GM04503 (cell line): ENCODE measurements around the gene TSGA10.
"Not testable (repeated sequence)": the region's sequence is repeated elsewhere in the genome, so short reads cannot be mapped to it uniquely, and the experiment has no call there.

ENCODE experiments used
- DNase-seq: peaks from one replicate; pipeline ENCODE4 v3.0.0-alpha.2; 2012; ENCODE audit warnings: low read depth

Gene TSGA10, protein sequence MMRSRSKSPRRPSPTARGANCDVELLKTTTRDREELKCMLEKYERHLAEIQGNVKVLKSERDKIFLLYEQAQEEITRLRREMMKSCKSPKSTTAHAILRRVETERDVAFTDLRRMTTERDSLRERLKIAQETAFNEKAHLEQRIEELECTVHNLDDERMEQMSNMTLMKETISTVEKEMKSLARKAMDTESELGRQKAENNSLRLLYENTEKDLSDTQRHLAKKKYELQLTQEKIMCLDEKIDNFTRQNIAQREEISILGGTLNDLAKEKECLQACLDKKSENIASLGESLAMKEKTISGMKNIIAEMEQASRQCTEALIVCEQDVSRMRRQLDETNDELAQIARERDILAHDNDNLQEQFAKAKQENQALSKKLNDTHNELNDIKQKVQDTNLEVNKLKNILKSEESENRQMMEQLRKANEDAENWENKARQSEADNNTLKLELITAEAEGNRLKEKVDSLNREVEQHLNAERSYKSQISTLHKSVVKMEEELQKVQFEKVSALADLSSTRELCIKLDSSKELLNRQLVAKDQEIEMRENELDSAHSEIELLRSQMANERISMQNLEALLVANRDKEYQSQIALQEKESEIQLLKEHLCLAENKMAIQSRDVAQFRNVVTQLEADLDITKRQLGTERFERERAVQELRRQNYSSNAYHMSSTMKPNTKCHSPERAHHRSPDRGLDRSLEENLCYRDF

DNA sequence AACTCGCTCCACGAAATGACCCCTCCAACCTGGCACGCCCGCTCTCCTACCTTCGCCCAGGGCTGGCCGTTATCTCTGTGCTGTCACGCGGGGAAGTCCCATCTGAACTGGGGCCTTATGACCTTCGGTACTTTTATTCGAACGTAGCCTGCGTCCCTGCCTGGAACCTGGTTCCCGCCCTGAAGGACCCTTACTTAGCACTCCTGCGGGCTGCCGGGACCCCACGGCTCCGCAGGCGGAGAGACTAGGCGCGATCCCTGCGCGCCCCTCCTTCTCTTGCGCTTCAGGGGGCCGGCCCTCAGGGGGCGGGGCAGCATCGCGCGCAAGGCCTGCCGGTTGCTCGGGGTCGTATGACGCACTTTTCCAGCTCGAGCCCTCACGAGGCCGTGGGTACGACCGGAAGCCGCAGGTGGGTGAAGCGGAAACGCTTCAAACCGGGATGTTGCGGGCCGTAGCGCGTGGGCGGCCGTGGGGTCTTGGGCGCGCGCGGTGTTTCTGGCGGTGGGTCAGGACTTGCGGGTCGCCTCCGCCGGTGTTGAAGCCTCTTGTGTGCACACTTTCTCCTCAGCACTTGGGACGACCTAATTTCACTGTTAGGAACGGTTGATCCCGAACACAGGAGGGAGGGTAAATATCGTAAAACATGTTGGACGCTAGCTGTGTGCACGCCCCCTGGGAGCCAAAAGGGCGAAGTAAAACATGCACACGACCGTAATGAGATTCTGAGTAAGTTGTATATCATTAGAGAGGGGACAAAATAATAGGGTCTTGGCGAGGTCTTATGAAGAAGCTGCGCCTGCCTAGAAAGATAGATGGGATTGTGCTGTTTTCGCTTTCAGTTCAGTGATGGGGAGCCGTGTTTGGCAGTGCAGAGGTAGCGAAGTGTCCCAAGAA is at the start of gene TSGA10, which contains the start of gene LIPT1:
Gene TSGA10 (minus strand): TSS at position 300 of the 894 bp plus-strand sequence. CDS start 45,503 bp downstream, outside the sequence.
Gene LIPT1 (plus strand): TSS at position 325 of the 894 bp plus-strand sequence. CDS start 6,991 bp downstream, outside the sequence.
- DNase-seq: peak; percentile 41

DNA sequence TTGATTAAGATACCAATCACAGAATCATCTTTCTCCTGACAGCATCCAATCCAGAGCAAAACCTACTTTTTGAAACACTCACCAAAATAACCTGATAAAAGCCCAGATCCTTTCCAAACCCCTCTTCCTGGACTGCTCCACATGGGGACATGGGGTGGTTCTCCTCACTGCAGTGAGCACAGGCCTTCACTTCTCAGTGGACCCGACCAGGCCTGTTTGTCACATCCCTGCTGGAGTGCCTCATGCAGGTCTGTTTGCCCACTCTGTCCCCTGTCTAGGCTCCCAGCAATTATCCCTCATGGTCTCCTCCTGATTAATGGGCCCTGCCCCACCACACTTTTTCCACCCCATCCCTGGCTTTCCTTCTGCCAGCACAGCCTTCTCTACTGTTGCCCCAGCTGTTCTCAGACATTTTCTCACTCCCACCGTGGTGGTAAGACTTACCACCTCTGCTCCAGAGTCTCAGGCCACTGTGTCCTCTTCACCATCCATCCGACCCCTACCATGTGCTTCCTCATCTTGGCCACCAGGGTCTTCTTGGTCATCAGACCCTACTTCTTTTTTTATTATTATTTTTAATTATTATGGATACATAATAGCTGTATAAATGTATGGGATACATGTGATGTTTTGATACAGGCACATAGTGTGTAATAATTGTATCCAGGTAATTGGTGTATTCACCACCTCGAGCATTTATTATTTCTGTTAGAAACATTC is 47.4 kb upstream of the TSGA10 start:
- no peak for DNase-seq

DNA sequence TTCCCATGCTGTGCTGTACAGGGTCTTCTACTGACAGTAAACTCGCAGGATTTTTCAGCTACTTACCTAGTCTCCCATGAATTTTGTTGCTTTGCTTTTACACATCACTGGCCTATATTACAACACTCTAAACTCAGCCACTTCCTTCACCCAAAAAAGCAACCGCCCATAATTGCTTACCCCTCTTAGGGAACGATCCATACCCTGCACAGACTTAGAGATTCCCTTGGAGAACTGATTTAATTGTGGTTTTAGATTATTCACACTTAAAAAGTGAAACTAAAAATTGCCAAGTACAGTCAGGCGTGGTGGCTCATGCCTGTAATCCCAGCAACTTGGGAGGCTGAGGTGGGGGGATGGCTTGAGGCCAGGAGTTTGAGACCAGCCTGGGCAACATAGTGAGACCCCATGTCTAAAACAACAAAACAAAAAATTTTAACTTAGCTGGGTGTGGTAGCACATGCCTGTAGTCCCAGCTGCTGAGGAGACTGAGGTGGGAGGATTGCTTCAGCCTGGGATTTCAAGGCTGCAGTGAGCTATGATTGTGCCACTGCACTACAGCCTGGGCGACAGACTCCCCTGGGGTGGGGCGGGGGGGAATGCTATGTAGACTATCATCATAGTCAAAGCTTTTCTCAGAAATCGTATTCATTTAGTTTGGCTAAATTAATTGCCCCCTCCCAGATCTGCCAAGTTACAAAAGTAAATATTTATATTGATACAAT is 45.5 kb upstream of the TSGA10 start:
- DNase-seq: no peak

DNA sequence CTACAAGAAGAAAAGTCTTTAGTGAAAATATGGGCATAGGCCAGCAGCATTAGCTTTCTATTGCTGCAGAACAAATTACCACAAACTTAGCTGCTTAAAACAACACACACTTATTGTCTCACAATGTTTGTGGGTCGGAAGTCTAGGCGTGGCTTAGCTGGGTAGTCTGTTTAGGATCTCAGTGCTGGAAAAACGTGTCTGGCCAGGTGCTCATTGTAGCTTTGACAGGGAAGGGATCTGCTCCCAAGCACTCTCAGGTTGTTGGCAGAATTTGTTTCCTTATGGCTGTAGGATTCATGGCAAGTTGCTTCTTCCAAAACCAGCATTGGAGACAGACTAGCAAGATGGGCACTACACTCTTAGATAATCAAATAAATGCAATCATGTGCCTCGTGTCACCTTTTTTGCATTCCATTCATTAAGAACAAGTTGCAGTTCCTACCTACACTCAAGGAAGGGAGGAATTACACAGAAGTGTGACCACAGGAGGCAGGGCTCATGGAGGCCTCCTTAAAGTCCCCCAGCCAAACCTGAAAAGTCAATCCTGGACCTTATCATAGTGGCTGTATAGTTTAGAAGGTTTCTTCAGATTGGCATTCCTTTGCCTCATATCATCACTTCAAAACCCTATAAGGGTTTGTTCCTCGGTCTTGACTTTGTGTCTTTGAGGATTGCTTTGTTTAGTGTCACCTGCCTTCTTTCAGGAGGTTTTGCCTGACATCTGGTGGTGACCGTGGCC is 43.5 kb upstream of the TSGA10 start:
- DNase-seq: no peak

DNA sequence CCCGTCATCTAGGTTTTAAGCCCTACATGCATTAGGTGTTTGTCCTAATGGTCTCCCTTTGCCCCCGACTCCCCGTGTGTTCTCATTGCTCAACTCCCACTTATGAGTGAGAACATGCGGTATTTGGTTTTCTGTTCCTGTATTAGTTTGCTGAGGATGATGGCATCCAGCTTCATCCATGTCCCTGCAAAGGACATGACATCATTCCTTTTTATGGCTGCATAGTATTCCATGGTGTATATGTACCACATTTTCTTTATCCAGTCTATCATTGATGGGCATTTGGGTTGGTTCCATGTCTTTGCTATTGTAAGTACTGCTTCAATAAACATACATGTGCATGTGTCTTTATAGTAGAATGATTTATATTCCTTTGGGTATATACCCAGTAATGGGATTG is 37.6 kb upstream of the TSGA10 start:
- DNase-seq: not testable (repeated sequence)

DNA sequence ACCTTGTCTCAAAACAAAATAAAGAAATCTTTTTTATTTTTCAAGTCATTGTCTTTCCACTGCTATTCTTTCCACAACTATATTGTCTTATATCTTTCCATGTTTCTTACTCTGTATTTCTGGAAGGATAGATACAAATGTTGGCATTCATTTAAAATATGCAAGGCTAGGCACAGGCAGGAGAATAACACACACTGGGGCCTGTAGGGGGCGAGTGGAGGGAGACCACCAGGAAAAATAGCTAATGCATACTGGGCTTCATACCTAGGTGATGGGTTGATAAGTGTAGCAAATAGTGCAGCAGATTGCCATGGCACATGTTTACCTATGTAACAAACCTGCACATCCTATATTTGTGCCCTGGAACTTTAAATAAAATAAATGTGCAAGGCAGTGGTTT is 35.8 kb upstream of the TSGA10 start:
- no peak for DNase-seq

DNA sequence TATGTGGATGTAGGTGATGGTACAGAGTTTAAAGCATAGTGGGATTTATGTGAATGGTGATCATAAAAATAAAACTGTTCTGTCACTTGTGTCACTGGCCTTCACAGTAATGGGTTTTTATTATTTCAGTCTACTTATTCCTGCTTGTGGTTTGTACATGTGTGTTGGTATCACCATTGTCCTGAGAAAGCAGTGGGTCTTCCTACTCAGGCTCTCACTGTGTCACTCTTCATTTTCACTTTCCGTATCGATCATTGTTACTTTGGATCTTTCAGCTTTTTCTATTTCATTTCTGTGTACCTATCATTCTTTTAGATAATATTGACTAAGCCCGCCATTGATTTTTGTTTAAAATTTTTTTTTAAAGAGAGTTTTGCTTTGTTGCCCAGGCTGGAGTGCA is 33.6 kb upstream of the TSGA10 start:
- DNase-seq: no peak

DNA sequence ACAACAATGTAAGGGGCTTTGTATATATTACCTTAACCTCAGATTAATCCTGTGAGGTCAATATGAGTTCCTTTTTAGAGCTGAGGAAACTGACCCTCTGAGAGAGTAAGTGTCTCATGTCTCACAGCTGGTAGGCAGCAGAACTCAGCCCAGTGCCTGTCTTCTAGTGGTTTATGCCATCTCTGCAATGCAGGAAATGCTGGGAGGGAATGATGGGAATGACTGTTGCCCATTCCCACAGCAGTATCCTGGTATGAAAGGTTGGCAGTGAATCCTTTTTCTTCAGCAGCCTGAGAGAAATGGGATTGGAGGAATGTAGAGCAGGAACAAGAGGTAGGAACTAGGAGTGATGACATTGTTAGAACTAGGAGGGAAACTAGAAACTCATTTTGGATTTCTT is 32.3 kb upstream of the TSGA10 start:
- no peak for DNase-seq

DNA sequence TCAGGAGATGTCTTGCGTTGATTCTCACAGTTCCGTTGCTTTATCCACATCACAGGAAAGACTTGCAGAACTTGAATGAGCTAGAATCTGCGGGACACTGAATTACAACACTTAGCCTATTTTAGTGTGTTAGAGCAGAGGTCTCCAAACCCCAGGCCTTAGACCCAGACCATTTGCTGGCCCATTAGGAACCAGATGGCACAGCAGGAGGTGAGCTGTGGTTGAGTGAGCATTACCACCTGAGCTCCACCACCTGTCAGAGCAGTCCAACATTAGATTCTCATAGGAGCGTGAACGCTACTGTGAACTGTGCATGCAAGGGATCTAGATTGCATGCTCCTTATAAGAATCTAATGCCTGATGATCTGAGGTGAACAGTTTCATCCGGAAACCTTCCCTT is 30.1 kb upstream of the TSGA10 start:
- no peak for DNase-seq

DNA sequence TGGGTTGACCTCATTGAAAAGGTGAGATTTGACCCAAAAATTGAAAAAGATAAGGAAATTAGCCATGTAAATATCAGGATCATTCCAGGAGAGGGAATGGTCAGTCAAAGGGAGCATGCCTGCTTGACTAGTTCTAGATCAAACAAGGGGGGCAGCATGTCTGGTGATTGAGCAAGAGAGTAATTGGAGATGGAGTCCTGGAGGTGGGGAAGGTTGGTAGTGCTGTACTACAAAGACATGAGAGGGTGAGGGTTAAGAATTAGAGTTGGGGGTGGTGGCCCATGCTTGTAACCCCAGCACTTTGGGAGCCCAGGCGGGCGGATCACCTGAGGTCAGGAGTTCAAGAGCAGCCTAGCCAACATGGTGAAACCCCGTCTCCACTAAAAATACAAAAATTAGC is 28.3 kb upstream of the TSGA10 start:
- DNase-seq: no peak

DNA sequence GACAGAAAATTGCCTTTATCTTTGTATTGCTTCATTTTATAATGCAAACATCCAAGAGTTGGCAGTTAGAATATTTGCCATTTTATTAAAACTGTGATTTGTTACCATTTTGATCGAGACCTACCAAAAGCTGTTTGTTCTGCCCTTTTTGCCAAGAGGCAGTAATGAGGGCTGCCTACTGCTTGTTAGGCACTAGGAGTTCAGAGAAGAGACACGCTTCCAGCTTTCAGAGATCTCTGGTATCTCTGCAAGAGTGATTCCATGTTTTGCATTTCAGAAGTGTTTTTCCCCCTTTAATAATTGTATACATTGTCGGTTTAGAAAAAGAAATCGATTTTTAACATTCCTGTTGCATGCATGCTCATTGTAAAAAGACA is 26.9 kb upstream of the TSGA10 start:
- DNase-seq: no peak

DNA sequence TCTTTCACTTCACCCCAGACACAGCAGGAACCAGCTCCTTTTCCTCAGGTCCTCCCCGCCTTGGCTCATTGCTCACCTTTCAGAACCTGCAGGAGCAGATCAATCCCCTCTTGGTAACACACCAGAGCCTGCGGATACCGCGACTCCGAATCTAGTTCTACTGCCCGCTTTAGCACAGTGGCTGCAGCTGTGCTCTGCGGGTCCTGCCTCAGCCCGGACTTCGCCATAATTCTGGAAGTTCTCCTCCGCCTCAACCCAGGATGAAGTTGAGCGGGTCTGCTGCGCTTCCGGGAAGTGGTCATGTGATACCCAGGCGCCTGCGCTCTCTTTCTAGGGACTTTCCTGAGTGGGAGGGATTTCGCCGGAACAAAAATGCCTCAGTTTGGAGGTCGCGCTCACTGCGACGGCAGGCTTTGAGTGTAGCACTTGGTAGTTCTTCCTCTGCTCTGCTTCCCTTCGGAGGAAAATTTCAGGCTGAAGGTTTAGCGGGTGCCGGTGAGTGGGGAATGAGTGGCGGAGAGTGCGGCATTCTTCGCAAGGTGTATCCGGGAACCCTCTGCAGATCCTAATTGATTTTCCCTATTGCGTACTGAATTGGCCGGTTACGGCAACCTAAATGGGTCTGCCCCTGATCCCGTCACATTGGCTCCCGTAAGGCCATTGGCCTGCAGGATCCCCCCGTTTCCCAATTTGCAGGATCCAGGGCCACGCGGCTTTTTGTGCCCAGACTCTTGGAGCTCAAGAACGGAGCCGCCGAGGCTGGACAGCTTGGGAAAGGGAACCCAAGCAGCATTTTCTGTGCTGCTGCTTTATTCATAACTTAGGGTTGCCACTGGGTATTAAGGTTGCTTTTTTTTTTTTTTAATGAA is 26.2 kb upstream of the TSGA10 start, which contains the start of the genes MITD1 and MRPL30:
Gene MITD1 (minus strand): TSS at position 304 of the 869 bp plus-strand sequence. CDS start 77 bp downstream, at position 227.
Gene MRPL30 (plus strand): TSS at position 430 of the 869 bp plus-strand sequence. CDS start 5,020 bp downstream, outside the sequence.
- peak; percentile 89 for DNase-seq

DNA sequence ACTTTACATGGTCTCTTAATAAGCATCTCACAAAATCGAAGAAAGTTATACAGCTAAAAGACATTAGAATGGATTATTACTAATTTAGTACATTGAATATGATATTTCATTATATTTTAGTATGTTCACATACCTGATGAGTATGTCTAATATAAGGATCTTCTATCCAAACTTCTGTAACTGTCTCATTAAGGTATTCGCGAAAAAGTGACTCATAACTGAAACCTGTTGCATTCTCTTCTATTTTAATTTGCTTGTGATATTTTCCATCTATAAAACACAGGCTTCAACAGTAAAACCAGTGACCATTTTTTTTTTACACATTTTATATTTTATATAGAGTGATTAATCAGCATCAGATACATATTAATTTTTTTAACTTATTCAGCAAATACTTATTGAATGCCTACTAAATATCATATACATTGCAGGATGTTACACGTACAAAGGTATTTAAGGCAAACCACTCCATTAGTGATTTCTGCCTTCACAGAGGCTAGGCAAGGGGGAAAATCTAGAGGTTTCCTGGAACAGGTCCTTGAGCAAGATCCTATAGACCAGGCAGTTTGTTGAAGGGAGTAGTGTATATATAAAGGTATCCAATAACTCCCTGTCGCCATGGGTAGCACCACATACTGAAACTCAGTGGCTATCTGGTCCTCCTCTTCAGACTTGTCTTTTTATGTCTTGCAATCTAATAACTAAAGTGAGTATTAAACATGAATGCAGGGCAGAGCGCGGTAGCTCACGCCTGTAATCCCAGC is 16.8 kb upstream of the TSGA10 start:
- no peak for DNase-seq

DNA sequence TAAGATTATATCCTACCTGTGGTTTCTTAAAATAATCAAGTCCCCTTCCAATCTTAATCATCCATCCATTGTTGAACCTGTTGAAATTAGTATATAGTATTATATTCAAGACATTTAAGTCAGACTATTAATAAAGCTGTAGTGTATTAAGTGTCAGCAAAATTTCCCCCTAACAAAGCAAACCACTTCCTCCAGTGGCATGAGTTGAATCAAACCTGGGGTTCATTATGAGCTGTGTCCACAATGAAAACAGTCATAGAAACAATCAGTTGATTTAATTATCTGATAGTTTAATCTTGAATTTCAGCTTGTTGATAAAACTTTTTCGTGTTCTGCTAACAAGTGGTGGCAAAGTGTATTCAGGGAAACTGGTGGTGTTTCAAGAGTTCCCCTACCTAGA is 14.8 kb upstream of the TSGA10 start:
- no peak for DNase-seq

DNA sequence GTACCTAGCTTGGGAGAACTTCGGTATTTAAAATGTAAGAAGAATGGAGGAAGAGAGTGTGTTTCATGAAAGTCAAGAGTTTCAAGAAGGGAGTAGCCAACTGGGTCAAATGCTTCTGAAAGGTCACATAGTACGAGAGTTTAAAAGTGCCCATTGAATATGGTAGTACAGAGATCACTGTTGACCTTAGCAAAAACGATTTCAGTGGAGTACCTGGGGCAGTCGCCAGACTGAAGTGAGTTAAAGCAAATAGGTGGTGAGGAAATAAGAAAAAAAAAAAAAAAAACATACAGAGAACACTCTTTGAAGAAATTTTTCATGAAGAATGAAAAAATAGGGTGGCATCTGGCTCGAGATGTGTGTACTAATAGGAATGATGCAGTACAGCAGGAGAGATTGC is 11.5 kb upstream of the TSGA10 start:
- no peak for DNase-seq

DNA sequence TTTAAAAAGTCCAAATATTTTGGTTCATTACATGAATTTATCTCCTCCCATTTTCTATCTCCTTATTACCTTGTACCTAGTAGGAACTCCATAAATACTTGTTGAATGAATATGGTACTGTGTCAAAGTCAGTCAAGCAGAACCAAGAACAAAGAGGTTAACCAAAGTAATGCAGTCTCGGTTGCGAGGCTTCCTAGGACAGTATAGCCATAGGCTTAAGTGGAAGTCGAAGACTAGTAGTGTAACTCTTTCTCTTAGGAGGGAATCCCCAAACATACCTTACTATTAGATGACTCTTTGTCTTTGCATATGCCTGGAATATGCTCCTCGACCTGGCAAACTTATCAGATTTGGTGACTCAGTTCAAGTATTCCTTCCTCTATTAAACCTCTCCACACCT is 4.9 kb upstream of the TSGA10 start:
- no peak for DNase-seq

DNA sequence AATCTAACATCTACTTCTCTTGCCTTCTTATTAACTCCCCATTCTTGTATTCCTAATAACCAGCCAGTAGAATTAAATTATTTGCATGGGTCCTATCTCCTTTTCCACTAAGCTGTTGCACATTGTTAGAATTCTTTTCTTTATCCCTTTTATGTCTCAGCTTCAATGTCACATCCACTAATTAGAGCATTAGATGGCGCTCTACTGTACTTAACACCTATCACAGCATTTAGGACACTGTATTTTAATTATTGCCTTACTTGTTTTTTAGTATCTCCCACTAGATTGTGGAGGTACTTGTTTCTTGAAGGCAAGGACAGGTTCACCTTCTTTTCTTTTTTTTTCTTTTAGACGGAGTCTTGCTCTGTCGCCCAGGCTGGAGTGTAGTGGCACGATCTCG is 3.9 kb upstream of the TSGA10 start:
- DNase-seq: no peak

DNA sequence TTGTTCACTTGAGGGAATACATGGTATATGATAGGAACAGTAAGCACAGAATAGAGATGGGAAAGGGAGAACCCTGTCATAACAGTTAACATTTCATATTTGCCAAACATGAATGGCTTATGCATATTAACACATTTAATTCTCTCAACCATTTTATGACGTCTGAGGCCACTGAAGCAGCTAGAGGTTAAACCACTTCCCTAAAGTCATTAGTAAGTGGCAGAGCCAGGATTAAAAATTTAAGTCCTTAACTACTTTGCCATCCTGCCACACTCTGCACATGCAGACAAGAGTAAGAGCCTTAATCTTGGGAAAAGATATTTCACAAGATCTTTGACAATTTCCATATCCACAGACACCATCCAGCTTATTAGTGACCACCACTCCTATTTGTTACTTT is 2.1 kb upstream of the TSGA10 start:
- DNase-seq: no peak
